Memory B cell (primary cell): ENCODE data around the gene MYOM3.

ENCODE experiments used
- ATAC-seq: fragments of 150-1000 bp; cut with Tn5 transposase; 2 replicates; pipeline ENCODE4 v1.10.0; 2021; ENCODE audit warnings: low read depth, mild to moderate bottlenecking, moderate library complexity
- DNase-seq, 2 donors: peaks; one replicate each; pipeline ENCODE4 v3.0.0; 2022; ENCODE audit warnings: low spot score in 2 of 2
- H3K27ac Mint-ChIP-seq: one replicate; pipeline ENCODE4 v1.8.0; 2022; ENCODE audit warnings: mild to moderate bottlenecking, moderate library complexity, mixed read lengths
- H3K27me3 Mint-ChIP-seq: one replicate; pipeline ENCODE4 v1.8.0; 2022; ENCODE audit warnings: mixed read lengths
- H3K36me3 Mint-ChIP-seq: one replicate; pipeline ENCODE4 v1.8.0; 2022; ENCODE audit warnings: mild to moderate bottlenecking, mixed read lengths
- H3K4me1 Mint-ChIP-seq: one replicate; pipeline ENCODE4 v1.8.0; 2022; ENCODE audit warnings: mixed read lengths
- H3K4me3 Mint-ChIP-seq: one replicate; pipeline ENCODE4 v1.8.0; 2022; ENCODE audit warnings: mild to moderate bottlenecking, moderate library complexity, mixed read lengths
- H3K9me3 Mint-ChIP-seq: one replicate; pipeline ENCODE4 v1.8.0; 2022; ENCODE audit warnings: mixed read lengths

MYOM3 gene

GRCh38 chr1:24101796-24102586 lies 9.9 kb downstream of the MYOM3 start:
- no peaks in the 10 kb centered on the region for H3K36me3 Mint-ChIP-seq
- no peak overlapping the region for H3K4me3 Mint-ChIP-seq
- ATAC-seq (no peak), DNase-seq (no peak)
- H3K9me3 Mint-ChIP-seq = no peaks in the 10 kb centered on the region
- H3K4me1 Mint-ChIP-seq = no peaks in the 10 kb centered on the region
- H3K27me3 Mint-ChIP-seq = no peaks in the 10 kb centered on the region
- H3K27ac Mint-ChIP-seq = no peak overlapping the region

- ATAC-seq (no peak), DNase-seq (no peak)
- no peaks in the 10 kb centered on the region for H3K4me1 Mint-ChIP-seq
- peaks cover 2% of the 10 kb centered on the region for H3K27me3 Mint-ChIP-seq
- no peak overlapping the region for H3K27ac Mint-ChIP-seq
- no peaks in the 10 kb centered on the region for H3K9me3 Mint-ChIP-seq
- H3K36me3 Mint-ChIP-seq = no peaks in the 10 kb centered on the region
- no peak overlapping the region for H3K4me3 Mint-ChIP-seq
These were observed 10.8 kb downstream of the MYOM3 start for GRCh38 chr1:24100945-24101737.

DNA sequence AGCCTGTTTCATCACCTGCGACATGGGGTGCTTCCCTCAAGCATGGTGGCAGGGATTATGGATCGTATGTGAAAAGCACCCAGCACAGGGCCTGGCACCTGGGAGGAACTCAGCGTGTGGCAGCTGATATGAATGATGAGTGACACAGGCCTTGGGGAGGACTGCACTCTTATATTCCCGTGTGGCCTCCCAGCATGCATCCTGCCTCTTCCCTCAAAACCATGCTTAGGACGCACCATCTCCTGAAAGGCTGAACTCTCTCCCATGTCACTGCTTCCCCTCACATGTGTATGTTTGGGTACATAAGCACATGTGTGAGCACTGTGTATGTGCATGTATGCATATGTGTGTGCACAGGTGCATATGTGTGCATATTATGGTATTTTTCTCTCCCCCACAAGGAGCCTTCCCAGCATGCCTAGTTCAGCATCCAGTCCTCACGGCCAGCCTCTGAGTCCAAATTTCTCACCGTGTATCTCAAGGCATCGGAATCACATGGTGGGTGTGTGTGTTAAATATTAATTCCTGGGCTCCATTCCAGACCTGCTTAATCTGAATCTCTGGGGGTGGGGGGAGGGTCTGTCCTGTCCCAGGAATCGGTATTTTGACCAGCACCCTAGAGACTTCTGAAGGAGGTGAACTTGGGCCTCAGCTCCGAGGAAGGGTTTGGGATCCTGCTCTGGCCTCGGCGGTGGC lies 12.8 kb downstream of the MYOM3 start:
- Mint-ChIP-seq H3K9me3 (no peaks in the 10 kb centered on the region), H3K4me3 (no peak overlapping the region), H3K27me3 (peaks cover 9% of the 10 kb centered on the region), H3K36me3 (no peaks in the 10 kb centered on the region), H3K4me1 (no peaks in the 10 kb centered on the region), H3K27ac (no peak overlapping the region)
- no peak for DNase-seq
- no peak for ATAC-seq

DNA sequence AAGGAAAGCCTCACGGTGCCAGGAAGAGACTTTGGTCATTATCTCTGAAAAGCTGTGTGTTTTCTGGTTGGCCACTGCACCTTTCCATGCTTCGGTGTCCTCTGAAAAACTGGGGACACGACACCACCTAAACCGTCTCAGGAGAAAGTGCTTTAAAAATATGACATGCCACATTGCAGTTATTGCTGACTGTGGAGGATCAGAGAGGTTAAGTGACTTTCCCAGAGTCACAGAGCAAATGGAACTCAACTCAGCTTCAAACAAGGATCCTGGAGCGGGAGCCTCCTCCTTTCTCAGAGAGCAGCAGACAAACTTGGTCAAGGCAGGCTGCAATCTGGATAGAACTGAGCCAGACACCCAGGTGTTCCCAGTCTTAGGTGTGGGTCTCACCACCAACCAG lies 13.8 kb downstream of the MYOM3 start:
- Mint-ChIP-seq H3K27ac (no peak overlapping the region), H3K27me3 (peaks cover 9% of the 10 kb centered on the region), H3K9me3 (no peaks in the 10 kb centered on the region), H3K4me3 (no peak overlapping the region), H3K4me1 (no peaks in the 10 kb centered on the region), H3K36me3 (no peaks in the 10 kb centered on the region)
- DNase-seq = no peak
- ATAC-seq = no peak

DNA sequence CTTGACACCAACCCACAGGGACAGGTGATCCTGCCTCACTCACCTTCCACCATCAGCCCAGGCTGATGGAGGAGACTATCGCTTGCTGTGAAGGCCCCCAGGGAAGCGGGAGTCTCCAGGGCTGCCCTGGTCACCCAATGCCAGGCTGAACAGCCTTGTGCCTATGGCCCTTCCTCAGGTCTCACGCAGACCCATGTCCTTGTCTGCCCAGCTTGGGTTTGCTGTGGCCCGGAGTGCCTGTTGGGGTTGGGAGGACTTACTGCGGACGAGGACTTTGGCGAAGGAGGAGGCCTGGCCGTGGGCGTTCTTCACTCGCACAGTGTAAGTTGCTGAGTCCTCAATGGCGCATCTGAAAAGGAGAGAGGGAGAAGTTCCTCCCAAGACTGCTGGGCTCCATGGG lies 14.3 kb downstream of the MYOM3 start:
- no peak overlapping the region for H3K27ac Mint-ChIP-seq
- H3K27me3 Mint-ChIP-seq = peaks cover 9% of the 10 kb centered on the region
- no peak overlapping the region for H3K4me3 Mint-ChIP-seq
- no peaks in the 10 kb centered on the region for H3K9me3 Mint-ChIP-seq
- H3K4me1 Mint-ChIP-seq = no peaks in the 10 kb centered on the region
- no peaks in the 10 kb centered on the region for H3K36me3 Mint-ChIP-seq
- no peak for ATAC-seq
- DNase-seq = no peak

- no peak for DNase-seq
- H3K9me3 Mint-ChIP-seq = no peaks in the 10 kb centered on the region
- peaks cover 9% of the 10 kb centered on the region for H3K27me3 Mint-ChIP-seq
- ATAC-seq = no peak
- H3K27ac Mint-ChIP-seq = no peak overlapping the region
- no peaks in the 10 kb centered on the region for H3K36me3 Mint-ChIP-seq
- no peak overlapping the region for H3K4me3 Mint-ChIP-seq
- no peaks in the 10 kb centered on the region for H3K4me1 Mint-ChIP-seq
These were observed 15.2 kb downstream of the MYOM3 start for GRCh38 chr1:24096739-24097103.

DNA sequence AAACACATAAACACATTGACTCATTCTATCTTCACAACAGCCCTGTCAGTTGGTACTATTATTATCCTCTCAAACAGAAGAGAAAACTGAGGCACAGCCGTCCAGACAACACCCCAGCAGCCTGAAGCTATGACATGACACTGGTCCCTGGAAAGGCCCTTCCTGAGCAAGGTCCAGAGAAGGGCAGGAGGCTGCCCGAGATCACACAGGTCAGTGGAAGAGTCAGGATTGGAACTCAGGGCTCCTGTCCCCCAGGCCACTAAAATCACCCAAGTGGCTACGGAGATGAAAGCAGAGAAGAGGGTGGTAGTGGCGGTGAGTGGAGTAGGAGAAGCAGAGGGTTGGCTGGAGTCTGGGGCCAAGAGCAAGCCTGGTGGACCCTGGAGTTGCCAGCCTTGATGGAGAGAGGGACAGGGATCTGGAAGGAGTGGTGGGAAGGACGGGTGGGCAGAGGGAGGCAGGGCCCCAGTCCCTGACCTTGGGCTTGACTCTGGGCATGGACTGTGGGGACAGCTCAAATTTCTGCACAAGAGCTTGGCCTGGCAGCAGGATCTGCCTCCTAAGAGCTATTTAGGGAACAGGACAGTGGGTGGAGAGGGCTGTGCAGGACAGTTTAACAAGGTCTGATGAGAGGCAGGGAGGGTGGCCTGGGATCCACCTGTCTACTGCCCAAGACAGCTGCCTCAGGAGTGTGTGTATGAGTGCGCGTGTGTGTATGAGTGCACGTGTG lies 15.8 kb downstream of the MYOM3 start:
- H3K4me1 Mint-ChIP-seq = no peaks in the 10 kb centered on the region
- ATAC-seq = no peak

GRCh38 chr1:24095140-24095859 lies 16.6 kb downstream of the MYOM3 start:
- H3K4me1 Mint-ChIP-seq = no peaks in the 10 kb centered on the region
- no peaks in the 10 kb centered on the region for H3K36me3 Mint-ChIP-seq
- H3K27me3 Mint-ChIP-seq = peaks cover 11% of the 10 kb centered on the region
- no peak overlapping the region for H3K27ac Mint-ChIP-seq
- DNase-seq (no peak), ATAC-seq (no peak)
- H3K4me3 Mint-ChIP-seq = no peak overlapping the region
- no peaks in the 10 kb centered on the region for H3K9me3 Mint-ChIP-seq

More for the DNA sequence above, 15.8 kb downstream of the MYOM3 start:
- Mint-ChIP-seq H3K27me3 (peaks cover 10% of the 10 kb centered on the region), H3K4me3 (no peak overlapping the region), H3K9me3 (no peaks in the 10 kb centered on the region), H3K27ac (no peak overlapping the region), H3K36me3 (no peaks in the 10 kb centered on the region)
- no peak for DNase-seq

DNA sequence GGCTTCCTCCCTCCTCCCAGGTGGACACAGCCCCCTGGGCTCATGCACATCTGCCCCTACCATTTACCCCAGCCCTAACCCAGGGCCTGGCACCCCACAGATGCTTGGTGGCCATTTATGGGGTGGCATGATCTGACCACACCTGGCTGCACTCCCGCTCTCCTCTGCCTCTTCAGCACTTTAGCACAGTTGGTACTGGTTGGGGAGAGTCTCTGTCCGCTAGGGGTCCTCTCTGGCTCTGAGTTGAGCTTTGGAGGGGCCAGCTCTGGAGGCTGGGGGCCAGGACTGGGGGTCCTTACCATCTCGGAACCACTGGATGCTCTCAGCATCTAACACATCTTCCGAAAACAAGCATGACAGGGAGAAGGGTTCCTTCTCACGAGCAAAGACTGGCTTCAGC lies 17.4 kb downstream of the MYOM3 start:
- DNase-seq = no peak
- Mint-ChIP-seq H3K27me3 (peaks cover 13% of the 10 kb centered on the region), H3K36me3 (no peaks in the 10 kb centered on the region), H3K4me3 (no peak overlapping the region), H3K27ac (no peak overlapping the region), H3K9me3 (no peaks in the 10 kb centered on the region), H3K4me1 (no peaks in the 10 kb centered on the region)
- ATAC-seq = no peak

DNA sequence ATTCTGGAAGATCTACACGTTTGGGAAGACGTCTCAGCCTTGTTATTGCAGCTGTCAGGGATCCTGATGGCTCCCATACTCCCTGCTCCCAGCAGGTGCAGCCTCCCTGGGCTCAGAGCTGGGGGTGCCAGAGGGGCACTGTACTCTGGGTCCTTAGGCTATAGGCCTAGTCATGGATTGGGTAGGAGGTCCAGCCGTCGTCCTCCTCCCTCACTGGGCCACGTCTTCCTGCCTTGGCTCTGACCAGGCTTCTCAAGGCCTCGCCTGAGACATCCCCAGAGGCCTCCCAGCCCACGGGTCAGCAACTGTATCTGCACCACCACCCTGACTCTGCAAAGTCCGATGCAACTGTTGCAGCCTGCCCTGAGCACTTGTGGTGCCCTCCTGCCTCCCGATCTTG lies 18.2 kb downstream of the MYOM3 start:
- H3K4me3 Mint-ChIP-seq = no peak overlapping the region
- no peaks in the 10 kb centered on the region for H3K36me3 Mint-ChIP-seq
- DNase-seq (no peak), ATAC-seq (no peak)
- no peak overlapping the region for H3K27ac Mint-ChIP-seq
- no peaks in the 10 kb centered on the region for H3K4me1 Mint-ChIP-seq
- no peaks in the 10 kb centered on the region for H3K9me3 Mint-ChIP-seq
- H3K27me3 Mint-ChIP-seq = peaks cover 13% of the 10 kb centered on the region

- Mint-ChIP-seq H3K4me1 (no peaks in the 10 kb centered on the region), H3K27me3 (peaks cover 13% of the 10 kb centered on the region), H3K9me3 (no peaks in the 10 kb centered on the region), H3K36me3 (no peaks in the 10 kb centered on the region), H3K27ac (no peak overlapping the region), H3K4me3 (no peak overlapping the region)
- DNase-seq (no peak), ATAC-seq (no peak)
These were observed 19.0 kb downstream of the MYOM3 start for GRCh38 chr1:24092979-24093378.

DNA sequence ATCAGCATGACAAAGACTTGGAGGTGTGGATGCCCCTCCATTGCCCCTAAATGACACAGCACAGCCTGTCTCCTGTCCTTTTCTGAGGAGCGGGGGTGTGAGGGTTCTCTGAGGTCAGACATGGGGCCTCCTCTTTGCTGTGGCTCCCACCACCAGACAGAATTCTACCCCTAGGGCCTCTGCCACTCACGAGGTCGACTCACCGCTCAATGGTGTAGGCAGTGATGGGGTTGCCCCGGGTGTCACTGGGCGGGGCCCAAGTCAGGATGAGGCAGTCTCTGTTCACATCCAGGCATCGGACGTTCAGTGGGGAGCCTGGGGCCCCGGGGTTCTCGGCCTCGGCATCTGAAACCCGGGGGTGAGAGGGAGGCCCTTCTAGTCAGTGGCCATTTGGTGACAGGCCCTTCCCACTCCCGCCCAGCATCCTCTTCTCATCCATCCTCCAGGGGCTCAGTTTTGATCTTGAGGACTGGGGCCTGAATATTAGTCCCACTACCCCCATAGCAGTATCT lies 19.9 kb downstream of the MYOM3 start:
- no peaks in the 10 kb centered on the region for H3K9me3 Mint-ChIP-seq

DNA sequence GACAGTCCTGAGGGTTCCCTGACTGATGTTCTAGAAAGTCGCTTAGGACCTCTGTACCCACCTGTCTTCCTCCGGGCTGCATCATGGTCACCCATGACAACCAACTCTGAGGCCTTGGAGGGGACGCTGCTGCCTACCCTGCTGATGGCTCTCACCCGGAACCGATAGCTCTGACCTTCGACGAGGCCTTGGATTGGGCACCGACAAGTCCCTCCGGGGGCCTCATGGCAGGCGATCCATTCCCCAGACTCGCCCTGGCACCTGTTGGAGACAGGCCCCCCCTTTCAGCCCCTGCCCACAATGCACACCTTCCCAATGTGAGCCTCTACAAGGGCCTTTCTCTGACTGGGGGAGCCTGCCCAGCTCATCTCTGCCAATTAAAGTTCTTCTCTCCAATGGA lies 21.2 kb downstream of the MYOM3 start:
- peaks cover 11% of the 10 kb centered on the region for H3K27me3 Mint-ChIP-seq
- no peaks in the 10 kb centered on the region for H3K9me3 Mint-ChIP-seq
- no peak overlapping the region for H3K4me3 Mint-ChIP-seq
- ATAC-seq (no peak), DNase-seq (no peak)
- H3K27ac Mint-ChIP-seq = no peak overlapping the region
- H3K36me3 Mint-ChIP-seq = no peaks in the 10 kb centered on the region
- no peaks in the 10 kb centered on the region for H3K4me1 Mint-ChIP-seq

More for the DNA sequence above, 19.9 kb downstream of the MYOM3 start:
- H3K36me3 Mint-ChIP-seq = no peaks in the 10 kb centered on the region
- H3K27ac Mint-ChIP-seq = no peak overlapping the region
- H3K4me3 Mint-ChIP-seq = no peak overlapping the region
- no peak for DNase-seq
- peaks cover 13% of the 10 kb centered on the region for H3K27me3 Mint-ChIP-seq
- ATAC-seq = no peak
- no peaks in the 10 kb centered on the region for H3K4me1 Mint-ChIP-seq
